ENCODE results near the gene FOXO3. TPM values are rescaled to one million over a fixed set of nuclear protein-coding genes. Genes with fewer than 3 reads are reported as not detected.

The FOXO3 gene
- total RNA-seq, 1 donor: 80.0 TPM

DNA sequence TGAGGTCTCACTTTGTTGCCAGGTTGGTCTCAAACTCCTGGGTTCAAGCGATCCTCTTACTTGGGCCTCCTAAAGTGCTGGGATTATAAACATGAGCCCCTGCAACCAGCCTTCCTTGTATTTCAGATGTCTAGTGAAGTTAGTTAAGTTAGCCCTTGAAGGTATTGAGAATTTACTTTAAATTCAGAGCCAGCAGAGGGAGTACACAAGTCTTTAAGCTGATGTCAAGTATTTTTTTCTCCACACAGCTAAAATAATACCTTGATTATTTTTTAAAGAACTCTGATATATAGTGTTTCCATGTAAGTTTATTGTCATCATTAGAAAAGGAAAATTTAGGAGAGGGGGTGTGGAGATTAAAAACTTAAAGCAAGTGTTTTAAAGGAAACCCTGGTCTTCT is 9.8 kb downstream of the FOXO3 start:
- DNase-seq (ENCODE audit: low read depth in 2 of 3, low spot score in 2 of 3): peak in 1 of 3 donors; percentile 53

DNA sequence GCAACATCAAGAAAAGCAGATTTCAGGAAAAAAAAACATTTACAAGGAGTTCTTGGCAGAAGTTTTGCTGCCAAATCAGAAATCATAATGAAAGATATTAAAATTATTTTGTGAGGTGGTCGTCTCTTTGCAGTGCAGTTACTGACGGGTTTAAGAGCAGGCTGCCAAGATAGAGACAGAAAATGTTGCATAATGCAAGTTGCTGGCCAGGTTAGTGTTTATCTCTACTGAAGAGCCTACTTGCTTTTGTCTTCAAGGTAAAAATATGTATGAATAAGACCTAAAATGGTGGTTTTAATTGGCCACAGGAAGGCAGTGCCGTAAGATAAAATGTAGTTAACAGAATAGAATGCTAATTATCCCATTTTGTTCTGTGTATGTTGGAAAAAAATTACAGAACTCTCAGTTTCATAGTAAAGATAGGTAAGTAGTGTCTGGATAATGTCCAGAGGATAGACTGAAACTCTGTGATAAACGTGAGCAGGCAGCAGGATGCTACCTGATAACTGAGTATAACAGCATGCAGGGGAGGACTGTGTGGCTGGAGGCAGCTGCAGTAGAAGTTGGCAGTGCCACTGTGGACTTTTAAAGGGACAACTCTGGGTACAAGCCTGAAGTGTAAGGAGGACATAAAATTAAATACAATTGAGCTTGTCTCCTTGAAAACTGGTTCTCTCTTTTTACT is 13.9 kb downstream of the FOXO3 start:
- DNase-seq (ENCODE audit: low read depth in 2 of 3, low spot score in 2 of 3): no peak

DNA sequence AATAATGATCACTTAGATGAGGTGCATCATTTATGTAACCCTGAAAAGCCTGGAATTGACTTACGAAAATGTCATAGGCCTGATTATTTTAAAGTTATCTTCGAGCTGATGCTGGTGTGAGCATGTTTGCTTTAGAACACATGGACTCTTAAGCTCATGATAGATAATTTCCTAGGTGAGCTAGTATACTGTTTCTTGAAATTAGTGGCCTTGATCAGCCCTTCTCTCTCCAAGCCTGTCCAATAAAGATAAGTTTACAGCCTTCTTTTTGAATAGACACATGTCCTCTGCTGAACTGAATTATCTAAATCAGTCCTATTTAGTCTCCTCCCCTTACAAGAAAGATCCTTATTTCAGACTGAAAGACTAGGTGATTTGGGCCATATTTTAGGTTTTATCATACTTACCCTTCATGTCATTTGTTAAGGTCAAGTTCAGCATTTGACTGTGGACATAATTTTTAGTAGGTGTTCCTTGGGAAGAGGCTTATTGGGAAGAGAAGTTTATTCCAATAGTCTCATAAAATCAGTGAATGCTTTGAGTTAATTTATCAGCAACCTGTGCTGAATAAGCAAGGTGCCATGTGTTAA is 15.3 kb downstream of the FOXO3 start:
- DNase-seq (ENCODE audit: low read depth in 2 of 3, low spot score in 2 of 3): no peak

DNA sequence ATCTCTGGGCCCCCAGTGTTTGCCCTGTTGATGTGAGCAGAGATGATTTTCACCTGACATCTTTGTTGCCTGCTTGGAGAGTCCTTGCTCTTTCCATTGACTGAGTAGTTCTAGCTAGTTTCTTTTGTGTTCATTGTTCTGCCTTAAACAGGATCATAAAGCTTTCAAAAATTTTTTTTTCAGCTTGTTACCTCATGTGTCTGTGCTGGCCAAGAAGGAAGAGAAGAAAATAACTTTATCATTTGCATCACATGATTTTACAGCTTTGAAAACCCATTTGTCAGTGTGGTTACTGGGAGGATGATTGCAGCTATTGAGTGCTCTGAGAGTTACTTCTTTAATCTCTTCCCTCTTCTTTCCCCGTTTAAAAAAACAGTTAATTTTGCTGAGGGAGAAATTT is 16.0 kb downstream of the FOXO3 start:
- DNase-seq (ENCODE audit: low read depth in 2 of 3, low spot score in 2 of 3): peak in 1 of 3 donors; percentile 29

DNA sequence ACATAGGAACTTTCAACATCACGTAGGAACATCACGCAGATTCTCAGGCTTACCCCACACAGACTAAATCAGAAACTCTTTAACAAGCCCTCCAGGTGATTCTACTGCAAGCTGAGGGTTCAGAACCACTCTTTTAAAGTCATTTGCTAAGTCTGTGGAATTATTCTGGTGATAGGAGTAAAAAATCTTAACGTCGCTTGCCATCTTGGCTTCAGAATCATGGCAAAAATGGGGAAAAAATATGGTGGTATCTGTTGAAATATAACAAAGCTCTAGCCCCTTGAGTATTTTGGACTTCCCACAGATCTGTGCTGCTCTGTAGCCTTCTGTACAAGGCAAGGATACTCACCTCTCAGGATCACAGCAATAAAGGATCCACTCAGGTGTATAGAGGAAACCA is 17.4 kb downstream of the FOXO3 start:
- no peak for DNase-seq (ENCODE audit: low read depth in 2 of 3, low spot score in 2 of 3)

DNA sequence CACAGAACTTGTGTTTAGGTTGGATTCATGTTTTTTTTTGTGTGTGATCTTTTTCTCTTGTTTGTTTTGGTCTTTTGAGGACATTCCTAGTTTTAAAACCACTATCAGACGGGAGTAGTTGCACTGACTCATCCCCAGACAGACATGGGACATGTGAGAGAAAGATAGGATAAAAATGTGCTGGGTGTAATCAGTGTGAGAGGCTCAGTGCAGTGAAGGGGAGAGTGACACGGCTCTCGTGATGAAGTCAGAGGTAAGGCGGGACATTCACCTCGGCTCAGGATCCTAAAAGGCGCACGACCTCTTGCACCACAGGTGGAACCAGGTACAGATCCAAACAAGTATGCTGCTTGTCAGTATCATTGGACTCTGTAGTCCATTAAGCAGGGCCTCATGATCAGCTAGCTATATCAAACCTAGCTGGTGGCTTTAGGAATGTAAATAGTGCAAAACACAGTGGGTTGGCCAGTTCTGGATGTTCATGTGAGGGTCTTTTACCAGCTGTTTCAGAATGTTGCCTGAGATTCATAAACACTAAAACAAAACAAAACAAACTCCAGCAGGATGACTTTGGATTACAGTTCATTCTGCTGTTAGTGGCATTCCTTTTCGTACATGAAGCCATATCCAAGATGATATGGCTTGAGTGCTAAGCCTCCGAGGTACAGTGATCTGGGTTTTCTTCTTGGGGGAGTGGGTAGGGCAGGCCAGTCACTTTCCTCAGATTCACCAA is 18.0 kb downstream of the FOXO3 start:
- no peak for DNase-seq (ENCODE audit: low read depth in 2 of 3, low spot score in 2 of 3)

DNA sequence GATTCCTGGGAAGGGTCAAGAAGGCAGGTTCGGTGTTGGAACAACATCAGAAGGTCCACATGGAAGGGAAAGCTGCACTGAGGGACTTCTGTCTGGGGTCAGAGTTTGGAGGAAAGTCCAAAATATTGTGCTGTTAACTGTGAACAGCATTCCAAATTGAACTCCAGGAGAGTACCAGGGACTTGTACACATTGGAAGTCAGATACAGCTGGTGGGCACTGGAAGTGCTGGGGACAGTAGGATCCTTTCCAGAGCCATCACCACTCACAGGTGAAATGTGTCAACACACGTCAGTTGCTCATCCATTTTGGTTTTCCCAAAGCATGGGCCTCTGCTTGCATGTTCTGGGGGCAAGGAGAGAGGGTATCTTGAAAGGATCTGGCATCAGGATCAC is 18.6 kb downstream of the FOXO3 start:
- DNase-seq (ENCODE audit: low read depth in 2 of 3, low spot score in 2 of 3): no peak

DNA sequence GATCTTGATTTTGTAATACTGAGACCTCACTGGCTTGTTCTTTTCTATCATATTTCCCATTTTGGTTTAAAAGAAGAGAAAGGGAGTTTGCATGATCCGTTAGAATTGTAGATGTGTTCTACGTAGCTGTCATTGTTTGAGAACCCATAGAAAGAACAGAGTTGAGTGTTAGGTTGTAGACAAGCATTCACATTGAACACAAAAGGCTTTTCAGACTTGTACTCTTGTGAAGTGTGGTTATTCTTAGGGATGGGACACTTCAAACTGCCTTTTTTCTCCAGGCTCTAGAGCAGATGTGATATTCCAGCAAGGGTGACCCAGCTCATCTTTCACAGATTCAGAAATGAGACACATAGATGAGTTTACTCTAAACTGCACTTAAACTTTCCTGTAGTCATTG is 19.9 kb downstream of the FOXO3 start:
- DNase-seq (ENCODE audit: low read depth in 2 of 3, low spot score in 2 of 3): no peak

DNA sequence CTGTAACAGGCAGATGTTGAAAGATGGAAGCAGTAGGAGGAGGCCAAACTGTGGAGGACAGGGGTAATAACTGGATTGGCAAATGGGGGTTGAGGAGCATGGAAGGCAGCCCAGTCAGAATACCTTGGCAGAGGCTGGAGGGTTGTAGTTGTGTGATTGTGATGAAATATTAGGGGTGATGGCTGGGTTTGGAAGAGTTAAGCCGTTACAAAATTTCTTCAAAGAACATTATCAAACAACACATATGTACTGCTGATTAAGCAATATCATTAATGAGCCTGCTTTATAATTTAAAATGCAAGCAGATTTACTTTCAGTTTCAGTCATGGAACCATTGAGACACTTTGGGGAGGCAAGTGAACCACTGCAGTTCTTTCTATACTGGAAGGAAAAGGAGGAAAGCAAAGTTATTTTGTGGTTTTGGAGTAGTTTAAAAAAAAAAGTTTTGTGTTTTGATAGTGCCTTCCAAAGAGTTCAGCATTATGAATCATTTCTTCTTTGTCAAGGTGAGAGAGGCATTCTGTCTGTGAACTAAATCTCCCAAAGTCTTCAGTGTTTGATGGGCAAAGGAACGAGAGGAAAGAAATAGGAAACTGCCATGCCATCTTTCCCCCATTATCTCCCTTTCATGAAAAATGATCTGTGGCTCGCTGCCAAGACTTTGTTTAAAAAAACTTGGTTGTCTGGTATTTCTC is 20.7 kb downstream of the FOXO3 start:
- peak in 1 of 3 donors; percentile 67 for DNase-seq (ENCODE audit: low read depth in 2 of 3, low spot score in 2 of 3)

DNA sequence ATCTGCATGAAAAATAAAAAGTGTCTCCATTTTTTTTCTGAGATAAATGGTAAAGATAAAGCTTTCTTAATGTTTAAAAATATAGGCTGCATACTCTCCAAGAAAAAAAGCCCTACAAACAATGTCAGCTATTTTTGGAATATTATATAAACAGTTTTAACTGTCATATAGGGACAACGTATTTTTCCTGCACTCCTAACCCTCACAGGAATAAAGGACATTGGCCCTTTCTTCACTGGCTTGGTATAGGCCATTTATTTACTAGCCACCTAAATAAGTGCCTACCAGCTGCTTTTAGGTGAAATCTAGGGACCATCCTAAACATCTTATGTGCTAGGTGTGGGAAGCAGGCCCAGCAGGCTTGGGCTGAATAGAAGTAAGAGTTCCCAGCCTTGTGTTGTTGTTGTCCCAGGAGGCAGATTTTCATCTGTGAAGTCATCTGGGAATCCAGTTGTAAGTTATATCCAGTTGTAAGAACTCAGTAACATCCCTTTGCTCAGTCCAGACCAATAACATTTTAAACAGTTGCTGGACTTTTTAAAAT is 21.3 kb downstream of the FOXO3 start:
- DNase-seq (ENCODE audit: low read depth in 2 of 3, low spot score in 2 of 3): no peak

DNA sequence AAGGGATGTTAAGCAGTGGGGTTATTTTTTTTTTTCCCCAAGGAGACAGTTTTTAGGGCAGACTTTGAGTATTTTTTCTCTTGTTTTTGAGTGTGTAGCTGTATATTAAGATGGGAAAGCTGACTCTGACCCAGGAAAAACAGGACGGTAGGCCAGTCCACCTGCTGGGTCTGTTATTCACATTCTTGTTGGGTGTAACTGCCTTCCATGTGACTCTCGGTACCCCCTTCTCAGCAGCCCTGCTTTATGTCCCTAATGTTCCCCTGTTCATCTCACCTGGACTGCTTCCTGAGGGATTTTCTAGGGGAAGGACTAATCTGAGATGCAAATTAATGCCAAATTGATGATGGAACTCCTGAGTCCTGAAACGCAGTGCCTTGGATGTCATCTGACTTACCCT is 21.9 kb downstream of the FOXO3 start:
- DNase-seq (ENCODE audit: low read depth in 2 of 3, low spot score in 2 of 3): no peak

DNA sequence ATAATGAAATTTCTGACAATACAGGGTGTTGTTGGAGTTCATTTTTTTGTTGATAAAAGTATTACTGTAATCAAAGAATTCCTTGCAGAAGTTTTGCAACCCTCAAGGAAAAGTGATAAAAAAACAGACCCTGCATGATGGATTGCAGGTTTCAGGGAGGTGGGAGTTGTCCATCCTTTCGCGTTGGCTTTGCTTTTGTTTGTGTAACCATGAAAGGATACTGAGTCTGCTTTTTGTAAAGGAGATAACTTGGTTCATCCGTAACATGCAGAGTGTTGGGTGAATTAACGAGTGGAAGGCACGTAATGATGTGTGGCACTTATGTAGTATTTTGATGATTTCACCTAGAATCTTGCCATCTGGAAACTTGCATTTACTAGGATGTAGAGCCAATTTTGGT is 23.6 kb downstream of the FOXO3 start:
- no peak for DNase-seq (ENCODE audit: low read depth in 2 of 3, low spot score in 2 of 3)

DNA sequence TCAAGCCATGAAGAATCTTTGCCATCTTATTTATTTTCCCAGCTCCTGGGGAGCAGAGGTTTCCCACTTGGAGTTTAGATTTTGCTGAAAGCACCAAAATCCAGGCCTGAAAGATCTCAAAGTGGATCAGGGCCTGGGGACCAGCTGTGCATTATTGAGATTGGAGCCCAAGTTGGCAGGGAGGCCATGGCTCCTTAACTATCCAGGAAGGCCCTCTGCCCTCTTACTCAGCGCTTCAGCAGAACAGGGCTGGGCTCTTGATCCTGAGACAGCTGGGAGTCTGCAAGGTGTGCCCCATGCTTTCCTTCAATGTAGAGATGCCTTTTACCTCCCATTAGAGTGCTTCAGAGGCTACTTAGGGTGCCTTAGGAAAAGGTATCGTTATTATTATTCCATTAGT is 24.6 kb downstream of the FOXO3 start:
- DNase-seq (ENCODE audit: low read depth in 2 of 3, low spot score in 2 of 3): no peak

DNA sequence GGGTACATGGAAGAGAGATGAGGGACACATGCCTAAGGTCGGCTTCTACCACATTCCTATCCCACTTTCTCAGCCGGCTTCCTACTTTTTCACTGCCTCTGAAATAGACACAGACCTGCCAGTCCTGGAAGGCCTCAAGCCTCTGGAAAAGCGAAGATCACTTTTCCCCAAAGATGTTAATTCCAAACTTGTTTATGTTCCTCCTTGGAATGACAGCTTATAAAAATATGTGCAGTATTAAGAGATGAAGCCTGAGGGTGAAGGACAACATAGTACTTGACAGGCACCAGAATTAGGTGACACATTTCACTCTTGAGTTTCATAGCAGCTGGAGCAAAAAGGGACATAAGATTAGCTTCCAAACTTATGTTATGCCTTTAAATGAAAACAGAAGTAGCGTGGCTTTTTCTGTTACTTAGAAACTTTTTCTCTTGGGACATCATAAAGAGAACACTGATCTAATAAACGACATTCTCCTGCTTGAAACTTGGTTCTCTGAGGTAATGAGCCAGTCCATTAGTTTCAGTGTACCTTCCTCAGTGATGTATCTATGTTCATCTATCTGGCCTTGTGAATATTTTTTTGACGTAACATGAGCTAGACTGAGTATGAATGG is 25.3 kb downstream of the FOXO3 start:
- no peak for DNase-seq (ENCODE audit: low read depth in 2 of 3, low spot score in 2 of 3)

DNA sequence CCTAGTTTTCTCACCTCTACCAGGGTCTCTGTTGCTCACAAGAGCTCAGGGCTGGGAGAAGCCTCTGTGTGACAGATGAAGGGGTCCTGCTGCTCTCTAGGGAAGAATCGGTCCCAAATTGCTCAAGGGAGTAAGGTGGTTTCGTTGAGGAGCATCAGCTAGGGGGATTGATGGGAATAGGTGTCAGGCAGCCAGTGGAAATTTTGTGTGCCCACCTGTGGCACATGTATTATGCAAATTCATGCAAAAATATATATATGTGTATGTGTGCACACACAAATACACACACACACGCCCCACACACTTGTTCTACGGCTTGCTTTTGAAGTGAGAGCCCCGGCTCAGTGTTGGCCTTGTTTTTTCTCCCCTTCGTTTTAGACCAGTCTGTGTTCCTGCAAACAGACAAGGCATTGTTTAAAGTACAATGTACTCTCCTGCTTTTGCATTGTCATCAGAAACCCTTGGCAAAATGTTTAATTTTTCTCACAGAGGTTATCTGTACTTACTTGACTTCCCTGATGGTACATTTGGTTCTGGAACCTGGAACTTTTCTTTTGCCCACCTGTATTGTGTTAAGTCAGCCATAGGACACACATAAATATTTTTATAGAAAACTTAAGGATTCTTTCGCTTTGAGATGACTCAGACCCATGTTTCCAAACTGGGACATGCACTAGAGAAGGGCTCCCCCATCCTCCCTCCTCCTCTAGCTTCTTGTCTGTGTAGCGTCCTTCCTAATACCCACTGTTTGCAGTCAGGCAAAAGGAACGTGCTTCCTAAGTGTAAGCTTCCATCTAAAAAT is 26.7 kb downstream of the FOXO3 start:
- DNase-seq (ENCODE audit: low read depth in 2 of 3, low spot score in 2 of 3): no peak

DNA sequence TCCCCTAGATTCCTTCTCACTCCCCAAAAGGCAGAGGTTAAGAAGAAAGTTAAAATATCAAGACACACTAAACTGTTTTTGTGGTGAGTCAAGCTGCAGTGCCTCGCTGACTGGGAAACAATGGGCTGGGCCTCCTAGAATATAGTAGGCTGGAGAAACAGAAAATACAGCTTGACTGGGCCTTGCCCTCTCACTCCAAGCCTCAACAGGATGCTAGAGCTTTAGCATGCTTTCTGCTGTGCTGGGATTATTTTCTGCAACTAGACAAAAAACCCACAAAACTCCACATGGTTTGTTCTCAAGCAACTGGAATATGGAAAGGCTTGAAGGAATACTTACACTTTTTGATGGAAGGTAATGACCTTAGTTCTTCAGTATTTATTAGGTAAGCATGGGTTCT is 27.9 kb downstream of the FOXO3 start:
- DNase-seq (ENCODE audit: low read depth in 2 of 3, low spot score in 2 of 3): no peak

DNA sequence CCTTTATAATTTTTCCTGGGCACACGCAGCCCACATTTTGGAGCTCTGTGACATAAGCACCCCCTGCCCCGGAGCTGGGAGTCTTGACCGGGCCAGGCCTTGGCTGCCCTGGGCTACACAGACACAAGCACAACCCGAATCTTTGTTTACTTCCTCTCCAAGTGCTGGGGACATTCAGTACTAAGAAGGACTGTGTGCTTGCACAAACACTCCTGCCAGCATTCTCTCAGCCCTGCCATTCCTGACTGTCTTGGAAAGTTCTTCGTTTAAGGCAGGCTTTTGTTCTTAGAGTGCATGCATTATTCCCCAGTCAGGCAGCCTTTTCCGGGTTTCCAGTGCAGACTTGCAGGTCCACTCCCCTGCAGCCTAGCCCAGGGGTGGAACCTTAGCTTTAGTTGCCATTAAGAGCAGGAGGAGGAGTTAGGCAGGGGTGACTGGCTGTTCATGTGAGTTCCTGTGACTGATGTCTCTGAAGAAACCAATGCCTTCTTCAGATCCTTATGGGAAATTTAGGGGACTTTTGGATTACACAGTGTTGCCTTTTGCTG is 28.6 kb downstream of the FOXO3 start:
- DNase-seq (ENCODE audit: low read depth in 2 of 3, low spot score in 2 of 3): no peak

DNA sequence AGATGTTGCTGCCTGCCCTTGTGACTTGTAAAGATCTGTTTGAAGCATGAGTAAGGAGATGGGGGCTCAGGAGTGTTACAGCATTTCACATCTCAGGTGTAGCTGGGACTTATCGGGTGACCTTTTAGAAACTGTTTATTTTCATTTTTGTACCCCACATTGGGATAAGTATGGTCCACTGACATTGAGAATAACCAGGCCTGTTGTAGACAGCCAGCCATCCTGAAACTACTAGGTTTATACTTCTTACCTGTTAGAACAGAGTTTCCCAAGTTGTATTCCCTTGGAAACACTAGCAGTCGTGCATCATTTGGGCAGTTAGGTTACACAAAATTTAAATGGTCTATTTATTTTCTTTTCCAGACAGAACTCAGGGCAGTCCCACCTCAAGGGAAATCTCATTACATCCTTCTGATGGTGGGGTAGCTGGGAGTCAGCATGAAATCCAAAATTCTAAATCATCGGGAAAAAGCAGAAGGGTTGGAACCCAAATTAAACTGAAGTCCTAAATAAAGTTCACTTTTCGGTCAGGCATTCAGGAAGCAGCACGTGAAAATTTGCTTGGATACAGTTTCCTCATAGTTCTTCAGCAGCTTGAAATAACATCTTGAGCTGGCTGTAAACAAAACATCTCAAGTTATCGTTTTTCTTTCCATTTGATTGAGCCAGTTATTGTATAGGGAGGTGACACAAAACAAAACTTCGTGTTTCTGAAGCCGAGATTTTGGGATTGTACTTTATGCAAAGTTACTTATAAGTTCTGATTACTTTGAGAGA is 30.5 kb downstream of the FOXO3 start:
- no peak for DNase-seq (ENCODE audit: low read depth in 2 of 3, low spot score in 2 of 3)
